ENCODE results near the gene ARRB1. TPM values are rescaled to one million over a fixed set of nuclear protein-coding genes. Genes with fewer than 3 reads are reported as not detected.

ARRB1 gene
- total RNA-seq, 2 experiments from 2014 or later = 61.8 to 64.8 TPM

DNA sequence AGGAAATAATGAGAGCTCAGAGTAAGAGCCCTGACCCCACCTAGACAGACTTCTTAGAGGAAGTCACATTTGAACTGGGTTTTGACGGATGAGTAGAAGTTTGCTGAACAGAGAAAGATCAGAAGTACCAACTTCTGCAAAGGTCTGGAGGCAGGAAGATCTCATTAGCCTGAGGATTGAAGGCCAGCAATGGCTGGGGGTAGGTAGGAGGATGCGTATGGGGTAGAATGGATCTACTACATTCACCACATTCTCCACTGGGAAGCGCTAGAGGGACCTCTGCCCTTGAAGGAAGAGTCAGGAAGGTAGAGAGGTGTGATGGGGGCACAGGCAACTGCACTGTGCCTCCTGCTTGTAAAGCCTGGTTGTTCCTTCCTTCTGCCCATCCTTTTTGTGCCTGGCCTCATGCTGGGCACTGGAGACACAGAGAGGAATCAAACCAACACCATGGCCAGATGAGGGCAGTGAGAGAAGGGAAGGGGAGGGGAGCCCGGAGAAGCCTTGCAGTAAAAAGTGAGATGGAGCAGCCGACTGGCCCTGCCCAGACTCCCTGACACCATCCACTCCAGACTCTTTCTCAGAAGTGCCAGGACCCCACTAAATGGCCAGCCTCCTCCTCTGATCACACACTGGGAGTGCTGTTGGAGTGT, 106.0 kb downstream of the ARRB1 start:
- H3K9me3 Mint-ChIP-seq = no peaks in the 10 kb centered on the region
- H3K27me3 Mint-ChIP-seq = peaks cover 32% of the 10 kb centered on the region
- H3K36me3 Mint-ChIP-seq = no peaks in the 10 kb centered on the region
- DNase-seq = peak; percentile 22
- H3K4me3 Mint-ChIP-seq = no peak overlapping the region
- POLR2A ChIA-PET = no interaction called here
- H3K4me1 Mint-ChIP-seq = peaks cover 5% of the 10 kb centered on the region
- no peak for ATAC-seq (ENCODE audit: low read depth)
- no peak overlapping the region for H3K27ac Mint-ChIP-seq

GRCh38 chr11:75244052-75244814, 107.2 kb downstream of the ARRB1 start:
- peaks cover 5% of the 10 kb centered on the region for H3K4me1 Mint-ChIP-seq
- no peaks in the 10 kb centered on the region for H3K9me3 Mint-ChIP-seq
- no peak for ATAC-seq (ENCODE audit: low read depth)
- DNase-seq = peak; percentile 12
- POLR2A ChIA-PET = no interaction called here
- no peak overlapping the region for H3K27ac Mint-ChIP-seq
- H3K27me3 Mint-ChIP-seq = peaks cover 44% of the 10 kb centered on the region
- no peak overlapping the region for H3K4me3 Mint-ChIP-seq
- H3K36me3 Mint-ChIP-seq = no peaks in the 10 kb centered on the region

DNA sequence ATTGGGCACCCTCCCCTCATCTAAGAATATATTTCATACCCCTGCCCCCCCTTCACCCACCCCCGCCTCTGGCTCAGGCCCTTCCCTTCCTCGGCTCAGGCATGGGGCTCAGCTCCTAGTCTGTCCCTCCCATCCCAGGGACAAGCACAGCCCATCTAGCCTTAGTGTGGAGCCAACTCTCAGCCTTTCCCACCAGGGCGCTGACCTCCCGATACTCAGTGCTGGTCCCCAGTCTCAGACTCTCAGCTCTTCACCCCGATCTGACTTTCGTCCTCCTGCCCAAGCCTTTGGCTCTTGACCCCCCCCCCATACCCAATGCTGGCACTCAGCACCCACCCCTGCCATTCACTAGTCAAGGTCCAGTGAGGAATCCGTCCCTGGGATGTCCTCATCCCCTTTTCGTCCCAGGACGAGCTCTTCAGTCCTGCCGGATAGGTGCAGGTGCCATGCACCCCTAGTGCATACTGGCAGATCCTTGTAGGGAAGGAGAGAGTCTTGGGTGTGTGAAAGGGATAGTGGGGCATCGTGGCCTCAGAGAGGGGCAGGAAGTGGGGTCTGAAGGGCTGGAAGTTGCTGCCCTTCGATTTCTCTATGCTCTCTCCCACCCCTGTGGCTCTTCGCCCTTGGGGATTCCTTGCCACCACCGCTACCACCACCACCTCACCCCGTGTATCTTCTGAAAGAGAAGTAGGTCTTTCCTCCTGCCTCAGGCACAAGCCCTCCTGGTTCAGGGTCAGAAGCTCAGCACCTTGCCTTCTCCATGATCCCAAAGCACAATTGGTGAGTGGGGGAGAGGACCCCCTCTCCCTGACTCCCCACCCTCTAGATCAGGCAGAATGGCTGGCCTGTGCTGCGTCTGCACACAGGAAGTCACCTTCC, 108.5 kb downstream of the ARRB1 start:
- peak; percentile 29 for DNase-seq
- Mint-ChIP-seq H3K27ac (no peak overlapping the region), H3K4me1 (peaks cover 5% of the 10 kb centered on the region), H3K4me3 (peak overlapping the region; percentile 80), H3K36me3 (no peaks in the 10 kb centered on the region), H3K9me3 (no peaks in the 10 kb centered on the region), H3K27me3 (peaks cover 51% of the 10 kb centered on the region)
- no peak for ATAC-seq (ENCODE audit: low read depth)
- POLR2A ChIA-PET = interaction anchor here (0.8 kb wide), 1 partner anchor 18 kb away, joined by 4 read pairs; no protein-coding TSS in a partner anchor

GRCh38 chr11:75241906-75242644, 109.4 kb downstream of the ARRB1 start:
- Mint-ChIP-seq H3K27me3 (peaks cover 53% of the 10 kb centered on the region), H3K9me3 (no peaks in the 10 kb centered on the region), H3K4me3 (peak overlapping the region; percentile 80), H3K36me3 (no peaks in the 10 kb centered on the region), H3K4me1 (peaks cover 5% of the 10 kb centered on the region), H3K27ac (no peak overlapping the region)
- no peak for DNase-seq
- ATAC-seq (ENCODE audit: low read depth) = peak; percentile 50
- POLR2A ChIA-PET = interaction anchor here (0.8 to 1.4 kb wide), 4 partner anchors 19 to 260 kb away, joined by 3 to 6 read pairs (median 4); no protein-coding TSS in a partner anchor

- H3K36me3 Mint-ChIP-seq = no peaks in the 10 kb centered on the region
- peaks cover 5% of the 10 kb centered on the region for H3K4me1 Mint-ChIP-seq
- POLR2A ChIA-PET = interaction anchor here (0.8 to 1.4 kb wide), 5 partner anchors 34 to 312 kb away, joined by 3 to 6 read pairs (median 3); no protein-coding TSS in a partner anchor
- no peaks in the 10 kb centered on the region for H3K9me3 Mint-ChIP-seq
- peaks cover 53% of the 10 kb centered on the region for H3K27me3 Mint-ChIP-seq
- ATAC-seq (ENCODE audit: low read depth) = peak; percentile 91
- DNase-seq = peak; percentile 97
- H3K27ac Mint-ChIP-seq = no peak overlapping the region
- H3K4me3 Mint-ChIP-seq = peak overlapping the region; percentile 69
Observed at GRCh38 chr11:75241036-75241905, 110.2 kb downstream of the ARRB1 start.

- POLR2A ChIA-PET = interaction anchor here (1.1 to 1.4 kb wide), 3 partner anchors 98 to 311 kb away, joined by 3 to 6 read pairs (median 4); no protein-coding TSS in a partner anchor
- ATAC-seq (ENCODE audit: low read depth) = no peak
- peaks cover 5% of the 10 kb centered on the region for H3K4me1 Mint-ChIP-seq
- no peaks in the 10 kb centered on the region for H3K9me3 Mint-ChIP-seq
- H3K27ac Mint-ChIP-seq = no peak within 1 kb of the TSS
- peak within 1 kb of the TSS; percentile 79 for H3K4me3 Mint-ChIP-seq
- no peaks in the 10 kb centered on the region for H3K36me3 Mint-ChIP-seq
- peaks cover 51% of the 10 kb centered on the region for H3K27me3 Mint-ChIP-seq
- no peak for DNase-seq
Observed at GRCh38 chr11:75240311-75241035, 111.0 kb downstream of the ARRB1 start, which contains the start of gene TPBGL. Gene TPBGL (plus strand): TSS chr11:75240774. CDS start chr11:75241050, 276 bp downstream.

- DNase-seq = no peak
- H3K4me1 Mint-ChIP-seq = peaks cover 5% of the 10 kb centered on the region
- H3K27ac Mint-ChIP-seq = no peak overlapping the region
- H3K36me3 Mint-ChIP-seq = no peaks in the 10 kb centered on the region
- peak overlapping the region; percentile 79 for H3K4me3 Mint-ChIP-seq
- POLR2A ChIA-PET = no interaction called here
- no peak for ATAC-seq (ENCODE audit: low read depth)
- no peaks in the 10 kb centered on the region for H3K9me3 Mint-ChIP-seq
- H3K27me3 Mint-ChIP-seq = peaks cover 45% of the 10 kb centered on the region
Observed at GRCh38 chr11:75239531-75240290, 111.8 kb downstream of the ARRB1 start.

DNA sequence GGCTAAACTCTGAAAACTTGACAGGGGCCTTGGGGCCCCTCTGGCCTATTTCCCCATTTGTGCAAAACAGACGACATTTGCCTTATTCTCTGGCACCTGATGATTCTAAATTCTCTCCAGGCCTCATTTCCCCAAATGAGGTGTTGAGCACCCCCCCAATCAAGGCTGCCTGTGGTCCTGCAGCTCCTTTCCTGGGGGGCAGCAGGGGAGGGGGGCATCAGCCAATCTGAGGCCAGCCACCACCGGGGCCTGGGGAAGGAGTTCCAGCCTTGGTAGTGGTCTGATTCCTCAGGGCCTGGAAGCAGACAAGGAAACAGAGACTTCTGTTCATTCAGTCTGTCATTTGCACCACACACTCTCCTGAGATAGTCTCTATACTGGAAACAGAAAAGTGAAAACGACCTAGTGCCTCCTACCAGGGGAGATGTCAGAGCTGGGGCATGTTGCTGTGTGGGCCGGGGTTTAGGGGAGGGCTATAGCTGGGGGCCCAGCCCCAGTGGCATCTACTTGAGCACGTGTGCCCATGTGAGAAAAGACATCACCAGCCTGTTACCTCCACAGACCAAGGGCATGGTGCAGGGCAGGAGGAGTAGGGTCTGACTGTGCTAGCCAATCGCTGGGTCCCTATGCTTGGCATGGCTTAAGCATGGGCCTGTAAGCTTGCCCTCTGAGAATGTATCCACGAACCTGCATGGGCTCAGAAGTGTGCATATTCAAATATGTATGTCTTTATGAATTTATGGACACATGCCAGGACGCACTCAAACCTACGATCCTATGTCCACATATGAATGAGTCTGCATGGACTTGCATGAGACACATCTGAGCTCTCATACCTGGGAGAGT, 112.6 kb downstream of the ARRB1 start:
- Mint-ChIP-seq H3K9me3 (no peaks in the 10 kb centered on the region), H3K4me3 (no peak overlapping the region), H3K27ac (no peak overlapping the region), H3K4me1 (peaks cover 5% of the 10 kb centered on the region), H3K36me3 (no peaks in the 10 kb centered on the region), H3K27me3 (peaks cover 39% of the 10 kb centered on the region)
- DNase-seq (no peak), ATAC-seq (ENCODE audit: low read depth) (no peak)
- POLR2A ChIA-PET = no interaction called here

- Mint-ChIP-seq H3K27me3 (peaks cover 21% of the 10 kb centered on the region), H3K4me1 (peaks cover under 1% of the 10 kb centered on the region), H3K36me3 (no peaks in the 10 kb centered on the region), H3K27ac (no peak overlapping the region), H3K4me3 (no peak overlapping the region), H3K9me3 (no peaks in the 10 kb centered on the region)
- ATAC-seq (ENCODE audit: low read depth) = no peak
- POLR2A ChIA-PET = no interaction called here
- DNase-seq = no peak
Observed at GRCh38 chr11:75237050-75237449, 114.4 kb downstream of the ARRB1 start.

DNA sequence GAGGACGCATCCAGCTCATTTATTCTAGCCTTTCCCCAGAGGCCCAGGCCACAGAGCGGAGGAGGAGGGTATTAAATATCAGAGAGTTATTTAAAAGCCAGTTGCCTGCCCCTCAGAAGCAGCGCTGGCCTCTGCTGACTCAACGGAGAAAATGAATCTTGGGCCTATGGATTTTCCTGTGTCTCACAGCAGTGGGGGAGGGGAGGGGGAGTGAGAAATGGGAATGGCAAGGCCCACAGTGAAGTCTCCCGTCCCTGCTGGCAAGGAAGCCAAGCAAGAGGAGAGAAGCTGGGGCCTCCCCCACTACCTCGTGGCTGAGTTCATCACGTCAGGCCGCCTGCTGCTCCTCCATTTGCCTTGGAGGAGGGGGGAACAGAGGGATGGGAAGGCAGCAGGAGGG, 115.4 kb downstream of the ARRB1 start:
- POLR2A ChIA-PET = no interaction called here
- Mint-ChIP-seq H3K9me3 (no peaks in the 10 kb centered on the region), H3K27me3 (peaks cover 21% of the 10 kb centered on the region), H3K4me1 (no peaks in the 10 kb centered on the region), H3K4me3 (no peak overlapping the region), H3K36me3 (no peaks in the 10 kb centered on the region), H3K27ac (no peak overlapping the region)
- DNase-seq (no peak), ATAC-seq (ENCODE audit: low read depth) (no peak)
